NCI-H748 (cell line): ENCODE measurements around the gene LAPTM4A.

Experiments used
- DNase-seq: peaks from one replicate; lab custom pipeline; 2025; ENCODE audit not compliant: unreplicated experiment; lab: John Stamatoyannopoulos, UW

The LAPTM4A gene

GRCh38 chr2:20025065-20025786 is 26.2 kb downstream of the LAPTM4A start:
- DNase-seq, result no peak

- no peak for DNase-seq
Measured at GRCh38 chr2:20023688-20024087, 27.7 kb downstream of the LAPTM4A start.

GRCh38 chr2:20021405-20022009 is 29.9 kb downstream of the LAPTM4A start:
- no peak for DNase-seq

DNA sequence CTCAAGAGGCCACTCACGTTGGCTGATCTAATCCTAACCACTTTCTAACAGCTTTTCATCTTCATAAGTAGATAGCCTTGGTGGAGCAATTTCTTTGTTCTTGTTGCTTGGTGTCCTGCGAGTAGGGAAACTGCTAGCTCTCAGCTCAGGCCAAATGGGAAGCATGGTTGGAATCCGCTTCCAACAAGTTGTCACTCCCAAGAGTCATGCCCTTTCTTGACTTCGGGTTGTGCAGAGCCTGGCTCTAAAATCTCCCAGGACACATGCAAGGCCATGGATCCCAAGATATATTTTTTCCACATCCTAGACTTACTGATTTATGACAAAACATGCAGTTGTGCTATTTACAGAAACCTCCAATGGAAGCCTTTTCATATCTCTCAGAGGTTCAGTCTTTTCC is 31.7 kb downstream of the LAPTM4A start:
- no peak for DNase-seq

DNA sequence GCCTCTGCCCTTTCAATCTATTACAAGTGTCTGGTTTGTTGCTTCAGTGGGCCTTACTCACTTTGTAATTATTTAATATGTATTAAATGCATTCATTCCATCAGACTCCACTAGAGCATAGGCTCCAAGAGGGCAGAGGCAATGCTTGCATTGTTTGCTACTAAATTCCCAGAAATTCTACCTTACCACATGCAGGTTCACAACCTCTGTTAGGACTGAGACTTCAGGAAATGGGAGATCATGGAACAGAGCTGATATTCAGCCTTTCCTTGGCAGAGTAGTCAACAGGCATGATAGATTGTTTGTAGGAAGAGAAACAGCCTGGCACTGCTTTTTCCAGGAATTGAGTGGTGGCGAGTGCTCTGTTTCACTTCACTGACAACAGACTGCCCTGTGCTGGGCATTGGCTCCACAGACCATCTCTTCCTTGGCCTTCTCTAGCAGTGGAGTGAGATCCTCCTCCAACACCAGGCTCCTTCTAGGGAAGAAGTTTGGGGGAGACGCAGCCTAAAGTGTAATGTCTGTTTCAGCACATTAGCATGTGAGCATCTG is 32.8 kb downstream of the LAPTM4A start:
- no peak for DNase-seq

GRCh38 chr2:20016346-20016745 is 35.1 kb downstream of the LAPTM4A start:
- DNase-seq, result no peak

- DNase-seq, result peak; percentile 48
Measured at GRCh38 chr2:20015482-20016083, 35.8 kb downstream of the LAPTM4A start.

- no peak for DNase-seq
Measured at GRCh38 chr2:20013126-20013849, 38.1 kb downstream of the LAPTM4A start.

GRCh38 chr2:20012282-20013125 is 38.9 kb downstream of the LAPTM4A start, which contains the start of gene MATN3:
Gene MATN3, minus strand, starts transcription at chr2:20012668. Its CDS starts 37 bp downstream, at chr2:20012631.
- DNase-seq, result peak; percentile 44

GRCh38 chr2:20012032-20012281 is 39.5 kb downstream of the LAPTM4A start:
- DNase-seq, result no peak

DNA sequence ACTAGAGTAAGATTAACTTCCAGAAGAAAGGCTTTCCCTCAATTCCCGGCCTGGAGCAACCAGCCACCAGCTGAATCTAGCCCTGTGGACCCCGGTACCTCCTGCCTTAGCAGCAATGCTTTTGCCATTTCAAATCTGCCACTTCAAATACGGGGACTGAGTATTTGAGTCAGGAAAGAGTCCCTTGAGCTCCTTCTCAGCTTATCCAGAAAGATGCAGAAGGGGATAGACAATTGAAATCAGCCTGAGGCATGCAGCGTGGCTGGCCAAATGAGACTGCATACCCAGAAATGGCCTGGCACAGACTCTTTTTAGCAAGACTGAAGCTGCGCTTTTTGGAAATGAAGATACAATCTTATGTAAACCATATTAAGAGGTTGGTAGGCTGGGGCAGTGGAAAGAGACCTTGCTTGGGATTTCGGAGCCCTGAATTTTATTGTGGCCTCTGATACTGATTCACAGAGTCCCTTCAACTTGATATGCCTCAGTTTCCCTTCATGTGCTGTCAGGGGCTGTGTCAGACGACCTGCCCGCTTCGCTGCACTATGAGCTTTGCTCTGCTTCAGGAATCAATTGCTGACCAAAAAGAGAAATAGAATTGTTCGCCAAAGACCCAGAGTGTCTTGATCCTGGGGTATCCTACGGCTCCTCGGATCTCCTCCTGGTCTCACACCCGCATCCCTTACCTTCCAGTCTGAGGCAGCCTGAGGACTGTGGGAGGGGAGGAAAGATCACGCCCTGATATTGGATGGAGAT is 40.0 kb downstream of the LAPTM4A start:
- DNase-seq, result no peak

DNA sequence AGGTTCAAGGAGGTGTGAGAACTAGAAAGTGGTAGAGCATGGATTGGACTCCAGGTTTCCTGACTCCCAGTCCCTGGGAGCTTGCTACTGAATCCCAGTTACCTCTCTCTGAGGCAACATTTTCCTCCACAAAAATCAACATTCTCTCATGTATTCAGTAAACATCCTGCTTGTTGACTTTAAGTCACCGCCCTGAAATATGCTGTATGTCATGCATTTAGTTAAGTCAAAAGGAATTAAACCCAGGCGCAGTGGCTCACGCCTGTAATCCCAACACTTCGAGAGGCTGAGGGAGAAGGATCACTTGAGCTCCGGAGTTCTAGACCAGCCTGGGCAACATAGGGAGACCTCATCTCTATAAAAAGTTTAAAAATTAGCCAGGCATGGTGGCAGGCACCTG is 42.7 kb downstream of the LAPTM4A start:
- DNase-seq, result peak; percentile 14

GRCh38 chr2:20005891-20006470 is 45.4 kb downstream of the LAPTM4A start:
- no peak for DNase-seq

- no peak for DNase-seq
Measured at GRCh38 chr2:20005067-20005627, 46.3 kb downstream of the LAPTM4A start.

- no peak for DNase-seq
Measured at GRCh38 chr2:20001361-20001863, 50.0 kb downstream of the LAPTM4A start.

DNA sequence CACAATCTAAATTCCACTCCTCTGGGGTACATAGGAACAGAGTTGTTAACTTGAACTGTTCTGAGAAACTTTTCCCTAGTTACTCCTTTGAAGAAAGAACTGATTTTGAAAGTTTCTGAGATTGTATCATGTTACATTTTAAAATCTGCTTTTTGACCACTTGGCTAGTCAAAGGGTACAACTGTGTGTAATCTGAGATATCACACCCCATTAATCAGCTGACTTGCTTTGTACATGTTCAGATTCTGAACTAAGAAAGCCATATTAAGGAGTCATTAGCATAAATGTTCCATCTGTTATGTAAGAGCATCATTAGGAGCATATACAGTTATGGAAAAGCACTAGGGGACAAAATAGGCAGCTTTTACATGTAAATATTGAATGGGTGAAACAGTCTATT is 57.7 kb downstream of the LAPTM4A start:
- no peak for DNase-seq

DNA sequence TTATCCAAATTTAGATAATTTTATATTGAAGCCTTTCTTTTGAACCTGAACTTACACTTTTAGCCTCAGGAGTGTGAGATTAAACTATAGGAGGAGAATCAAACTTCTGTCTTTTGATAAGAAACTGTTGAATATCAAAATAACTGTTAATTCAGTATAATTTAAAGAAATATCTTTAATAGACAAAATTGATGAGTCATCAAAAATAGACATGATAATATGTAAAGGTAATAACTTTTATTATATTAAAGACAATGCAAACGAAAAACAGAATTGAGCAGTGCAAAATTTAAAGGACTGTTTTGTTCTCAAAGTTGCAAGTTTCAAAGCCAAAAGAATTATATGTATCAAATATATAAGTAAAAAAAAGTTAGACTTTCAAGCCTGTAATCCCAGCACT is 59.5 kb downstream of the LAPTM4A start:
- DNase-seq, result no peak

DNA sequence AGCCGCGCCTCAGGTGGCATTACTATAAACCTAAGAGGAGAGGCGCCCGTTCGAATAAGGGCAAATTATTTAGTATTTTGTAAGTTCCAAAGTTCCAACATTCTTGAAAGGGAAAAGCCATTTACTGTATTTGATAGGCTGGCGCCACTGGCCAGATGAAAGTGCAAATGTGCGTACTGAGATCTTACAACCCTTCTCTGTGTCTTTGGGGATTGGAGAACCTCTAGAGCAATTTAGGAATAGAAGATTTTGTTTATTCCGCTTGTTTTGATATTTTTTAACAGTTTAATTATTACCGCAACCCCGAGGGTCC is 61.1 kb downstream of the LAPTM4A start:
- no peak for DNase-seq

- DNase-seq, result peak; percentile 94
Measured at GRCh38 chr2:19989667-19990415, 61.6 kb downstream of the LAPTM4A start, which contains the start of gene WDR35. Gene WDR35, minus strand, starts transcription at chr2:19990105. Its CDS starts 90 bp downstream, at chr2:19990015.
